Caco-2 (cell line): ENCODE data around the gene GSTT2B. TPM values are rescaled to one million over a fixed set of nuclear protein-coding genes. Genes with fewer than 3 reads are reported as not detected.
A peak's percentile ranks its signal among the peaks of the same experiment; 100 is the strongest.
"Not testable (repeated sequence)": the region's sequence is repeated elsewhere in the genome, so short reads cannot be mapped to it uniquely, and the experiment has no call there.

Experiments used
- Bru-seq: library from RNA; stranded (reverse); fragments of 400-500 nt; gene quantifications from one replicate; lab custom pipeline; 2021; lab: Mats Ljungman, UMichigan
- BruChase-seq, 2 experiments: library from RNA; stranded (reverse); fragments of 400-500 nt; gene quantifications; one replicate each; lab custom pipeline; 2021; lab: Mats Ljungman, UMichigan
- BruUV-seq: library from RNA; stranded (reverse); fragments of 400-500 nt; replicated peaks from 2 replicates; lab custom pipeline; 2021; lab: Mats Ljungman, UMichigan
- CTCF ChIA-PET: fragments of 300-600 bp; sonication (Branson Sonifier 250); formaldehyde crosslinking; loops from one replicate; lab custom pipeline; 2022; ENCODE audit warnings: antibody characterized with exemption; lab: Charles Lee
- POLR2A ChIA-PET: fragments of 300-600 bp; sonication (Branson Sonifier 250); formaldehyde crosslinking; loops from one replicate; lab custom pipeline; 2022; ENCODE audit warnings: antibody characterized with exemption; lab: Charles Lee
- DNase-seq, 2 experiments: peaks; one replicate each; pipeline versions ENCODE4 v3.0.0 to v3.0.0-alpha.2; 2020 to 2022
- H3K27me3 ChIP-seq: replicated peaks from 2 replicates; pipeline ENCODE4 v1.6.0; 2011; ENCODE audit warnings: low read length; ENCODE audit not compliant: control insufficient read depth, insufficient read depth
- H3K36me3 ChIP-seq: 2 replicates; pipeline ENCODE4 v1.5.1; 2011; ENCODE audit warnings: low read length; ENCODE audit not compliant: control insufficient read depth, insufficient read depth
- H3K4me1 ChIP-seq: fragments of 250-450 bp; sonication (Bioruptor Pico); 2 replicates; pipeline ENCODE4 v1.5.1; 2020; ENCODE audit warnings: mild to moderate bottlenecking
- H3K4me3 ChIP-seq: 2 replicates; pipeline ENCODE4 v1.5.1; 2011; ENCODE audit warnings: low read depth, mild to moderate bottlenecking, control low read depth, low read length
- H3K9me3 ChIP-seq: fragments of 250-450 bp; sonication (Bioruptor Pico); 2 replicates; pipeline ENCODE4 v1.5.1; 2020; ENCODE audit warnings: mild to moderate bottlenecking, moderate library complexity
- H3K27ac Mint-ChIP-seq: one replicate; pipeline ENCODE4 v1.8.0; 2022; ENCODE audit warnings: mixed read lengths; ENCODE audit not compliant: unreplicated experiment
- H3K27me3 Mint-ChIP-seq: one replicate; pipeline ENCODE4 v1.8.0; 2022; ENCODE audit warnings: mixed read lengths; ENCODE audit not compliant: insufficient read depth, unreplicated experiment
- H3K36me3 Mint-ChIP-seq: one replicate; pipeline ENCODE4 v1.8.0; 2022; ENCODE audit warnings: mild to moderate bottlenecking, mixed read lengths; ENCODE audit not compliant: insufficient read depth, unreplicated experiment
- H3K4me1 Mint-ChIP-seq: one replicate; pipeline ENCODE4 v1.8.0; 2022; ENCODE audit warnings: low read depth, mixed read lengths; ENCODE audit not compliant: unreplicated experiment
- H3K4me3 Mint-ChIP-seq: one replicate; pipeline ENCODE4 v1.8.0; 2022; ENCODE audit warnings: mild to moderate bottlenecking, moderate library complexity, mixed read lengths; ENCODE audit not compliant: unreplicated experiment
- H3K9me3 Mint-ChIP-seq: one replicate; pipeline ENCODE4 v1.8.0; 2022; ENCODE audit warnings: mixed read lengths; ENCODE audit not compliant: unreplicated experiment
- CTCF ChIP-seq, 2 experiments: fragments of 200-600 bp in 1 of 2; IDR thresholded peaks; 1 replicate in 1 of 2; 2 replicates in 1 of 2; pipeline versions ENCODE4 v1.5.1 to v1.8.0; 2011 to 2022; ENCODE audit warnings: antibody characterized with exemption in 1 of 2, control low read depth in 1 of 2, inconsistent platforms in 1 of 2, low read depth in 1 of 2, low read length in 1 of 2, mild to moderate bottlenecking in 1 of 2, moderate library complexity in 1 of 2; ENCODE audit not compliant: insufficient read depth in 1 of 2, severe bottlenecking in 1 of 2, unreplicated experiment in 1 of 2
- intact Hi-C: fragments of 100-400 bp; cut with micrococcal nuclease; formaldehyde crosslinking; loops from one replicate; pipeline ENCODE4 v1.10.0; 2022; ENCODE audit not compliant: unreplicated experiment
- long read RNA-seq: library from polyadenylated mRNA; stranded (forward); transcript quantifications from one replicate; pipeline ENCODE4 v2.0.0, GENCODE V29; 2022
- total RNA-seq: library from RNA; stranded (reverse); gene quantifications from 2 replicates; pipeline ENCODE4 v1.2.3, GENCODE V29; 2022

Gene GSTT2B
- 9.0 and 9.6 TPM in 2 replicates for total RNA-seq
- percentile 43 among the genes with signal in this experiment for Bru-seq, nascent RNA
- percentile 49 among the genes with signal in this experiment for BruChase-seq, experiment 1, labeled RNA remaining after a 2-hour chase
- BruChase-seq, experiment 2, labeled RNA remaining after a 6-hour chase = percentile 52 among the genes with signal in this experiment
- long read RNA-seq, partial matches to known transcripts = 2 of 8 reads
- long read RNA-seq, other reads (novel, unspliced or antisense) = 1 of 8 reads

- BruUV-seq, H3K9me3 ChIP-seq, H3K4me1 Mint-ChIP-seq, H3K9me3 Mint-ChIP-seq, H3K27ac Mint-ChIP-seq, POLR2A ChIA-PET, H3K4me1 ChIP-seq, H3K36me3 Mint-ChIP-seq, intact Hi-C loops, H3K4me3 Mint-ChIP-seq, CTCF ChIA-PET, H3K27me3 Mint-ChIP-seq, H3K27me3 ChIP-seq, H3K4me3 ChIP-seq, H3K36me3 ChIP-seq, DNase-seq: not testable (repeated sequence)
Measured at GRCh38 chr22:23961084-23961771, at the start of gene GSTT2B. GSTT2B (minus strand) TSS chr22:23961195; CDS start chr22:23961131, 64 bp downstream.

- Mint-ChIP-seq H3K36me3 (peaks cover 15% of the 10 kb centered on the region), H3K27me3 (no peaks in the 10 kb centered on the region), H3K4me1 (peaks cover 33% of the 10 kb centered on the region), H3K27ac (peak overlapping the region; percentile 93), H3K9me3 (peaks cover 12% of the 10 kb centered on the region), H3K4me3 (no peak overlapping the region)
- H3K9me3 ChIP-seq = peaks cover 11% of the 10 kb centered on the region; the same call in 1 of the 2 replicates
- no peak for DNase-seq
- H3K36me3 ChIP-seq = no peaks in the 10 kb centered on the region
- TF ChIP-seq CTCF (IDR thresholded peaks at IDR 0.05; ENCODE audit: insufficient read depth in 1 of 2, low read depth in 1 of 2, low read length in 1 of 2, severe bottlenecking in 1 of 2, unreplicated experiment in 1 of 2) = no peak
- ChIA-PET CTCF (no interaction called here), POLR2A (interaction anchor here (0.6 kb wide), 1 partner anchor 17 kb away, joined by 5 read pairs; no protein-coding TSS in a partner anchor)
- H3K4me1 ChIP-seq = peaks cover 26% of the 10 kb centered on the region
- no peaks in the 10 kb centered on the region for H3K27me3 ChIP-seq
- no peak overlapping the region for H3K4me3 ChIP-seq
- no TSS peak for BruUV-seq
- intact Hi-C loops = no loop called here
Measured at GRCh38 chr22:24010018-24010391, 49.0 kb upstream of the GSTT2B start.

DNA sequence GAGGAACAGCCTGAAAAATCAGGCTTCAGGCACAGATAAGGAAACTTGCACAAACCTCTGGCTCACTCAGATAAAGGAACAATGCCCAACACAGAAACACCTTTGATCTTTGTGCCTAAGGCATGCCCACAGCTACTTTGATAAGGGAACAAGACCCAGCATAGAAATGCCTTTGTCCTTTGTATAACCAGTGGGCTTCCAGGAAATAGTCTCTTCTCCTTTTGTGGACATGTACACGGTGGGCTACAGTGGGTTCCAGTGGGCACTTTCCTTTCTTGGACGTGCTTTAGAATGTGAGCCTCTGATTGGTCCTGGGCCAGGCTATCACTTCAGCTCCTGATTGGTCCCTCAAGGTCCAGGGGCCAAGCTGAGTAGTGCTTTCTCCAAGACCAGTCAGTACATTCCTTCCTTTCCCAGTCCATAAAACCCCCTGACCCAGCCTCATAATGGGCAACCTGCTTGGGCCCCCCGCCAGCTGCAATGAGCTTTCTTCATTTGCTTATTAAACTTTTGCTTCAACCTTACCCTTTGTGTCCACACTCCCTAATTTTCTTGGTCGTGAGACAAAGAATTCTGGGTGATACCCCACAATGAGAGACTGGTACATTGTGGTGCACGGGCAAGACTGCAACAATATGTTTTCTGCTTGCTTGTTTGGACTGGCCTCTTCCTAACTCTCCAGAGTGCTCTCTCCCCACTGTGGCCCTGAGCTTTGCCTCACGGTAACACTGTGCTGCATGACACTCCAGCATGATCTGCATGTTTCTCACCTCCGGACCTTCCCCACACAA, 48.4 kb upstream of the GSTT2B start:
- POLR2A ChIA-PET = interaction anchor here (0.6 kb wide), 1 partner anchor 16 kb away, joined by 5 read pairs; no protein-coding TSS in a partner anchor
- peak; percentile 38 to 52 for DNase-seq
- Mint-ChIP-seq H3K27me3 (no peaks in the 10 kb centered on the region), H3K4me1 (peaks cover 29% of the 10 kb centered on the region), H3K36me3 (peaks cover 15% of the 10 kb centered on the region), H3K9me3 (peaks cover 12% of the 10 kb centered on the region), H3K4me3 (peak overlapping the region; percentile 28), H3K27ac (peak overlapping the region; percentile 65)
- TF ChIP-seq CTCF (IDR thresholded peaks at IDR 0.05; ENCODE audit: insufficient read depth in 1 of 2, low read depth in 1 of 2, low read length in 1 of 2, severe bottlenecking in 1 of 2, unreplicated experiment in 1 of 2) = no peak
- no peaks in the 10 kb centered on the region for H3K27me3 ChIP-seq
- H3K9me3 ChIP-seq = peaks cover 11% of the 10 kb centered on the region; the same call in 1 of the 2 replicates
- H3K4me3 ChIP-seq = no peak overlapping the region
- H3K36me3 ChIP-seq = no peaks in the 10 kb centered on the region
- intact Hi-C loops = no loop called here
- no TSS peak for BruUV-seq
- peaks cover 26% of the 10 kb centered on the region for H3K4me1 ChIP-seq
- CTCF ChIA-PET = no interaction called here
